ENCODE data around the gene ITPR2. TPM values are rescaled to one million over a fixed set of nuclear protein-coding genes. Genes with fewer than 3 reads are reported as not detected.

ITPR2 gene
- total RNA-seq, 1 experiment from 2014 or later: 13.6 TPM

DNA sequence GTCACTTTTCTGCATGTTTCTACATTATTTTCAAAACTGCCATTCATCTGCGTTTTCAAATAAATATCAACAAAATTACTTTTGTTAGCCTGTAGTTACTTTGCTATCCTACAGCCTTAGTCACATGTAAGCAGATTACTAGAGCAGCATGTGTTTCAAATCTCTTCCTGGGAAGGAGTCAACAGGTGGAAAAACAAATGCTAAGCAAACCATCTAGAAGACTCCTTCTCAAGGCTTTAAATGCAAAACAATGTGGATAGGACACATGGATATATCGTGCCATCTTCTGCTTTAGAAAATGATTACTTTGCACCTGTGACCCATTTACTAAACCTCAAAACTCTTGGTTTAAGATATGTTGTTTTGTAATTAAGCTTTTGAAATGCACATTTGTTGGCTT lies 528.7 kb downstream of the ITPR2 start:
- DNase-seq (ENCODE audit: low read depth): no peak

DNA sequence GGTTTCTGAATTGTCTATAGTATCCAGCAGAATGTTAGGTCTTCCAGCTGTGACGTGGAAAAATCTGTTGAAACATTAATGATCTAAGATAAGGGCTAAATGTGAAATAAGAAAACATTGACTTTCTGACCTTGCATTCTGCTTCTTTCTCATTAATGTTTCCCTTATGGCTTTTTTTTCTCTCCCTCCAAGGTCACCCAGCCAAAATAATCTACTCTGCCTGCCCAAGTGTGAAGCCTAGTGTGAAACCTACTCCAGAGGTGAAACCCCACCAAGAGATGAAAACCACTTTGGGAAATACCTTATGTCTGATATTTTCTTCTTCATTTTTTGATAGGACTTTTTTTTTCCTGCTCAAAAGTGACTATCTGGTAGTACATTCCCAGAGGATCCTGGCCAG lies 529.6 kb downstream of the ITPR2 start:
- DNase-seq (ENCODE audit: low read depth): no peak

- DNase-seq (ENCODE audit: low read depth): no peak
These were observed 530.2 kb downstream of the ITPR2 start for GRCh38 chr12:26302776-26303175.

DNA sequence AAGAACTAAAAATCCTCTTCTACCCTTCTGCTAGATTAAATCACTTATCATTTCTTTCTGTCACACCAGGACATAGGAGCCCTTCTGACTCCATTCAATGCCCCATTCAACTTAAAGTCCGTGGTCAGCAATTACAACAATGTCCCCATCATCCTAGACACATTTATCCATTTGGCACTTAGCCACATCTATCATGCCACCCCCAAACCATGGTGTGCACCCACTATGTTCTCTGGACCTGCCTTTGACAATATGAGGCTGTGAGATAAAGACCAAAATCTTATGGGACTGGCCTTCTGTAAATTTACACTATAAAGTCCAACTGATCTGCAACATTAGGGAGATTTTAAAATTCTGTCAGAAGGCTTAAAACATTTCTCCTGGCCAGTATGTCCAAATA lies 533.2 kb downstream of the ITPR2 start:
- DNase-seq (ENCODE audit: low read depth): no peak

DNA sequence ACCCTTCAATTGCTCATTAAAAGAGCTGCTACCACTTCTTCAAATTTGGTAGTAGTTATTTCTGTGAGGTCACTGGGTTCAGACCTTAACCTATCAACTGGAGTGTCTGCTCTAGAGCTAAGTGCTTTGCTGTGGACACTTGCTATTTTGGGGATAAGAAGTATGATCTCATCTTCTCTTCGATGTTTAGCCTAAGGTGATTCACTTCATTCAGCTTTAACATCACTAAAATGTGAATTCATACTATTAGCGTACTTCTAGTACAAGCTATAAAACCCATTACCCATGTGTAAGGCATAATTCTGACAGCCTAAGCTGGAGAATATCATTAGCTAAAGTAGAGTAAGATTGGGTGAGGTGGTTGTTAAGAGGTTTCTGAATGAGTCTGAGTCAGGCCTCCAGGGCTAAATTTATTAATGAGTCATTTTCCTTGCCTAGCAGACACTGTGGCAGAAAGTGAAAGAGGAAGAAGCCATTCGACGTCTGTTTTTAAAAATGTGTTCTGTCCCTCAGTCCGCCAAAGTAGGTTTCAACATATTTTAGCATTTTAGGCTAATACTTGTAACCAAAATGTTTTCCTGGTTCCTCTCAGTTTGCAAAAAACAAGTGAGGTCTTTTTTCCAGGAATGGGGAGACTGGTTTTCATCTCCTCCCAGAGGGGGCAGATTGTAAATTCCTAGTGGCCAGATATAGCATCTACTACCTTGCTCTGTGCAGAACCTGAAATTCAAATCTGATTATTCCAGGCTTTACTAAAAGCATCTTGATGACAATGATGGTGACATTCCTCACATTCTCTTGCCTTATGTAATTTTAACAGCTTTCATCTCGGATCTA lies 534.0 kb downstream of the ITPR2 start:
- peak; percentile 93 for DNase-seq (ENCODE audit: low read depth)

- DNase-seq (ENCODE audit: low read depth): no peak
These were observed 535.5 kb downstream of the ITPR2 start for GRCh38 chr12:26297396-26298070.

GRCh38 chr12:26295001-26295400 lies 538.0 kb downstream of the ITPR2 start:
- DNase-seq (ENCODE audit: low read depth): peak; percentile 63

GRCh38 chr12:26293612-26294011 lies 539.4 kb downstream of the ITPR2 start:
- DNase-seq (ENCODE audit: low read depth): peak; percentile 45

- DNase-seq (ENCODE audit: low read depth): no peak
These were observed 540.4 kb downstream of the ITPR2 start for GRCh38 chr12:26292596-26292995.

DNA sequence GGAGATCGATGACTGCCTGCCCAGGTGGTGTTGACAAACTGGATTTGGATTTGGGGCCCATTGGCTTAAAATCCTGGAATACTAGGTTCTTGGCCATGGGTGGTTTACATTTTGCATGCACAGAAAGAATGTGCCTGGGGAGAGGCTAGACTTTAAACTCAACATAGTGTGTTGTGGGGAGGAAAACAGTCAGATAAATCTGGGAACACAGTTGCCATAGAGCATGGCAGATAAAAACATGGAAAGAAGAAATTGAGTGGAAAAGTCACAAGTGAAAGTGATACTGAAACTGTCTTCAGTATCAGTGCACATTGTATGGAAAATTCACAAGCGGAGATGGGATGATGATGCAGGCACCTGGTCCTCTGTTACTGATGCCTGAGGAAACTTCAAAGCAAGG lies 542.4 kb downstream of the ITPR2 start:
- DNase-seq (ENCODE audit: low read depth): no peak

DNA sequence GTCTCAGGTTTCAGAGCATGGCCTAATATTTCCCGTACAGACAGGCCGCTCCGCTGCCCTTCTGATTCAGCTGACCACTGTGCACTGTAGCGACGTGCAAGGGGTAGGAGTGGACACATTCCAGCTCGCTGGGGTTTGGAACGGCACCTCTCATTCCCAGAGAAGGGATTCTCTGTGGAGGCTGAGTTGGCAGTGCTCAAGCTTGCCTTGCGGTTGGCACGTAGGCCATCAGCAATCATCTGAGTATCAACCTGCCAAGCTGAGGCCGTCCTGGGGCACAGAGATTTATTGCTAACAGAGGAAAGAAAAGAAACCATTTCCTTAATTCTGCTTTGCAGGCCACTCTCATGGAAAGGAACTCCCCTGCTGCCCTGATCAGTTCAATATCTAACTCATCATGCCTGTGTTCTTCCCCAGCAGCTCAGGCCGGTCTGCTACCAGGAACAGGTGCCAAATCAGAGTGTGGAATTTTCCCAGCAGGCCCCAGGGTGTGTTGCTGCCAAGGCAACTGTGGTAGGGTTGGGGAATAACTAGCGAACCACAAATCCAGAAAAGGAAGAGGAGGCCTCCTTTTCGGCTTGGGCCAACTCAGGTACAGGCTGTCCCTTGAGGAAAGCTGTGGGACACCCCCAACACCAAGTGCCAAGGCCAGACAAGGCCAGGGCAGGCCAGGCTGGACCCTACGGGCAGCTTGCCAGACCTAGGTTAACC lies 545.2 kb downstream of the ITPR2 start:
- peak; percentile 97 for DNase-seq (ENCODE audit: low read depth)

Other genes starting within 250 kb of the ITPR2 start
- 44.3 and 71.4 TPM in 2 replicates for gene INTS13, start 104.8 kb upstream of the ITPR2 start, total RNA-seq (2014; rRNA removed; shearing (Covaris generic))
- gene FGFR1OP2, start 105.3 kb upstream of the ITPR2 start, total RNA-seq (2014; rRNA removed; shearing (Covaris generic)): 46.2 and 63.2 TPM in 2 replicates
- gene TM7SF3, start 181.2 kb upstream of the ITPR2 start, total RNA-seq (2014; rRNA removed; shearing (Covaris generic)): 76.7 and 93.5 TPM in 2 replicates
- gene MED21, start 189.4 kb upstream of the ITPR2 start, total RNA-seq (2014; rRNA removed; shearing (Covaris generic)): 75.7 and 77.8 TPM in 2 replicates
- gene C12orf71, start 249.4 kb upstream of the ITPR2 start, total RNA-seq (2014; rRNA removed; shearing (Covaris generic)): not detected in 2 replicates

Measured in M059J (cell line).